DMS114 treated with DMSO at 0.1 percent for 48 hours (cell line): ENCODE results near the gene PUS1.
"Not testable (repeated sequence)": the region's sequence is repeated elsewhere in the genome, so short reads cannot be mapped to it uniquely, and the experiment has no call there.

Experiments used
- DNase-seq: peaks from one replicate; lab custom pipeline; 2025; ENCODE audit not compliant: unreplicated experiment; lab: John Stamatoyannopoulos, UW

Gene PUS1

GRCh38 chr12:131928711-131929580, at the start of gene PUS1:
TSS of gene PUS1 (plus strand) at chr12:131929276. CDS start at chr12:131929723, 447 bp downstream.
- peak; percentile 83 for DNase-seq

- no peak for DNase-seq
Observed at GRCh38 chr12:131882804-131883520, 46.1 kb upstream of the PUS1 start.

GRCh38 chr12:131883521-131883900, 45.6 kb upstream of the PUS1 start:
- no peak for DNase-seq

GRCh38 chr12:131885076-131885475, 44.0 kb upstream of the PUS1 start:
- not testable (repeated sequence) for DNase-seq

GRCh38 chr12:131885543-131886057, 43.5 kb upstream of the PUS1 start:
- DNase-seq: no peak

GRCh38 chr12:131891722-131892121, 37.4 kb upstream of the PUS1 start:
- DNase-seq: not testable (repeated sequence)

GRCh38 chr12:131892711-131893604, 36.1 kb upstream of the PUS1 start:
- DNase-seq: no peak

- DNase-seq: peak; percentile 9
Observed at GRCh38 chr12:131893605-131894312, 35.3 kb upstream of the PUS1 start.

- DNase-seq: peak; percentile 81
Observed at GRCh38 chr12:131894313-131894860, 34.7 kb upstream of the PUS1 start, which contains the start of gene ULK1. TSS of gene ULK1 (plus strand) at chr12:131894622. CDS start at chr12:131895002, 380 bp downstream.

- DNase-seq: no peak
Observed at GRCh38 chr12:131894981-131895639, 34.0 kb upstream of the PUS1 start.

- no peak for DNase-seq
Observed at GRCh38 chr12:131895640-131896079, 33.4 kb upstream of the PUS1 start.

- no peak for DNase-seq
Observed at GRCh38 chr12:131896080-131896810, 32.8 kb upstream of the PUS1 start.

- DNase-seq: no peak
Observed at GRCh38 chr12:131896811-131897270, 32.2 kb upstream of the PUS1 start.

GRCh38 chr12:131897276-131897675, 31.8 kb upstream of the PUS1 start:
- DNase-seq: no peak

- no peak for DNase-seq
Observed at GRCh38 chr12:131897875-131898274, 31.2 kb upstream of the PUS1 start.

GRCh38 chr12:131900397-131900796, 28.7 kb upstream of the PUS1 start:
- DNase-seq: no peak

- no peak for DNase-seq
Observed at GRCh38 chr12:131901431-131902331, 27.4 kb upstream of the PUS1 start.
